ENCODE data around the gene FAM131B.

The FAM131B gene

GRCh38 chr7:143327903-143328302 is 34.6 kb downstream of the FAM131B start:
- Histone ChIP-seq H3K4me3 (no peak overlapping the region), H3K27ac (no peak overlapping the region)
- no peak for TF ChIP-seq CTCF (IDR thresholded peaks at IDR 0.05)
- DNase-seq (ENCODE audit: low spot score) = no peak

- Histone ChIP-seq H3K27ac (no peak overlapping the region), H3K4me3 (no peak overlapping the region)
- no peak for TF ChIP-seq CTCF (IDR thresholded peaks at IDR 0.05)
- DNase-seq (ENCODE audit: low spot score) = no peak
Observed at GRCh38 chr7:143325240-143325639, 37.3 kb downstream of the FAM131B start.

GRCh38 chr7:143323653-143324052 is 38.9 kb downstream of the FAM131B start:
- no peak overlapping the region for H3K4me3 ChIP-seq
- no peak for TF ChIP-seq CTCF (IDR thresholded peaks at IDR 0.05)
- H3K27ac ChIP-seq = no peak overlapping the region
- no peak for DNase-seq (ENCODE audit: low spot score)

- H3K4me3 ChIP-seq = no peak overlapping the region
- no peak for TF ChIP-seq CTCF (IDR thresholded peaks at IDR 0.05)
- H3K27ac ChIP-seq = no peak overlapping the region
- no peak for DNase-seq (ENCODE audit: low spot score)
Observed at GRCh38 chr7:143322760-143323633, 39.5 kb downstream of the FAM131B start.

- TF ChIP-seq CTCF (IDR thresholded peaks at IDR 0.05) = no peak
- H3K27ac ChIP-seq = no peak overlapping the region
- no peak overlapping the region for H3K4me3 ChIP-seq
- no peak for DNase-seq (ENCODE audit: low spot score)
Observed at GRCh38 chr7:143321734-143322133, 40.8 kb downstream of the FAM131B start.

- Histone ChIP-seq H3K4me3 (no peak overlapping the region), H3K27ac (no peak overlapping the region)
- no peak for TF ChIP-seq CTCF (IDR thresholded peaks at IDR 0.05)
- no peak for DNase-seq (ENCODE audit: low spot score)
Observed at GRCh38 chr7:143321242-143321641, 41.3 kb downstream of the FAM131B start.

- no peak for TF ChIP-seq CTCF (IDR thresholded peaks at IDR 0.05)
- Histone ChIP-seq H3K4me3 (no peak overlapping the region), H3K27ac (no peak overlapping the region)
- no peak for DNase-seq (ENCODE audit: low spot score)
Observed at GRCh38 chr7:143320620-143321019, 41.9 kb downstream of the FAM131B start.

Data from coronary artery (tissue), 2 donors.